Neural progenitor cell (in vitro differentiated cells): ENCODE results near the gene NGF. TPM values are rescaled to one million over a fixed set of nuclear protein-coding genes. Genes with fewer than 3 reads are reported as not detected.

Experiments used
- DNase-seq: peaks from one replicate; pipeline ENCODE4 v3.0.0-alpha.2; 2016; ENCODE audit warnings: low spot score
- H2AFZ ChIP-seq: fragments of 200-600 bp; sonication (generic); replicated peaks from 2 replicates; pipeline ENCODE4 v1.6.1; 2016; ENCODE audit warnings: antibody characterized with exemption
- H3F3A ChIP-seq: fragments of 200-600 bp; sonication (generic); 2 replicates; pipeline ENCODE4 v1.6.1; 2016; ENCODE audit warnings: antibody characterized with exemption, low read depth
- H3K27ac ChIP-seq: fragments of 200-600 bp; sonication (generic); 2 replicates; pipeline ENCODE4 v1.5.1; 2016; ENCODE audit warnings: mild to moderate bottlenecking
- H3K27me3 ChIP-seq: fragments of 200-600 bp; sonication (generic); 2 replicates; pipeline ENCODE4 v1.6.1; 2016; ENCODE audit warnings: mild to moderate bottlenecking, moderate library complexity
- H3K36me3 ChIP-seq: fragments of 200-600 bp; sonication (generic); 2 replicates; pipeline ENCODE4 v1.5.1; 2016
- H3K4me1 ChIP-seq: fragments of 200-600 bp; sonication (generic); 2 replicates; pipeline ENCODE4 v1.6.1; 2016; ENCODE audit warnings: mixed run types
- H3K4me2 ChIP-seq: fragments of 200-600 bp; sonication (generic); 2 replicates; pipeline ENCODE4 v1.6.1; 2016
- H3K4me3 ChIP-seq: fragments of 200-600 bp; sonication (generic); 2 replicates; pipeline ENCODE4 v1.5.1; 2016
- H3K79me2 ChIP-seq: fragments of 200-600 bp; sonication (generic); 2 replicates; pipeline ENCODE4 v1.6.1; 2016; ENCODE audit warnings: low read depth
- H3K9ac ChIP-seq: fragments of 200-600 bp; sonication (generic); 2 replicates; pipeline ENCODE4 v1.6.1; 2016
- H3K9me3 ChIP-seq: fragments of 200-600 bp; sonication (generic); 2 replicates; pipeline ENCODE4 v1.5.1; 2016; ENCODE audit warnings: low read depth
- H4K20me1 ChIP-seq: fragments of 200-600 bp; sonication (generic); 2 replicates; pipeline ENCODE4 v1.6.1; 2016; ENCODE audit warnings: low read depth
- H3K27ac Mint-ChIP-seq: 3 replicates; pipeline ENCODE4 v1.8.0; 2021; ENCODE audit warnings: mixed read lengths
- H3K27me3 Mint-ChIP-seq: 2 replicates; pipeline ENCODE4 v1.8.0; 2022; ENCODE audit warnings: low read depth, mild to moderate bottlenecking, inconsistent platforms, moderate library complexity, mixed read lengths; ENCODE audit not compliant: insufficient read depth
- H3K36me3 Mint-ChIP-seq: 3 replicates; pipeline ENCODE4 v1.8.0; 2021; ENCODE audit warnings: mixed read lengths
- H3K4me1 Mint-ChIP-seq: 3 replicates; pipeline ENCODE4 v1.8.0; 2021; ENCODE audit warnings: mixed read lengths
- H3K4me3 Mint-ChIP-seq: 3 replicates; pipeline ENCODE4 v1.8.0; 2021; ENCODE audit warnings: mild to moderate bottlenecking, moderate library complexity, mixed read lengths
- H3K9me3 Mint-ChIP-seq: 3 replicates; pipeline ENCODE4 v1.8.0; 2020; ENCODE audit warnings: mixed read lengths
- EZH2 ChIP-seq: fragments of 200-600 bp; sonication (generic); IDR thresholded peaks from 2 replicates; pipeline ENCODE4 v1.6.1; 2017; ENCODE audit warnings: antibody characterized with exemption, mild to moderate bottlenecking, moderate library complexity
- EZH2phosphoT487 ChIP-seq: fragments of 200-600 bp; sonication (generic); IDR thresholded peaks from 2 replicates; pipeline ENCODE4 v1.6.1; 2017; ENCODE audit warnings: antibody characterized with exemption
- total RNA-seq: library from RNA; depleted of rRNA; stranded (reverse); fragments of >200 nt; gene quantifications from 2 replicates; pipeline ENCODE4 v1.2.3, GENCODE V29; 2015; ENCODE audit warnings: low replicate concordance
- TF ChIP-seq, protein P1 (sequence below): fragments of 200-600 bp; sonication (generic); IDR thresholded peaks from 2 replicates; pipeline ENCODE4 v1.5.1; 2017; ENCODE audit warnings: antibody characterized with exemption, mild to moderate bottlenecking

The NGF gene
- total RNA-seq, 1 donor from 2014 or later: not detected

GRCh38 chr1:115314092-115314491 is 24.0 kb downstream of the NGF start:
- Histone ChIP-seq H3K4me3 (no peak overlapping the region), H3K27me3 (no peaks in the 10 kb centered on the region), H2AFZ (no peak overlapping the region), H3K27ac (no peak overlapping the region), H3K9me3 (no peaks in the 10 kb centered on the region), H3K4me2 (no peak overlapping the region), H3K9ac (no peak overlapping the region), H3K79me2 (no peaks in the 10 kb centered on the region), H3F3A (no peaks in the 10 kb centered on the region), H3K4me1 (no peaks in the 10 kb centered on the region), H4K20me1 (no peaks in the 10 kb centered on the region), H3K36me3 (no peaks in the 10 kb centered on the region)
- H3K27me3 Mint-ChIP-seq: no peaks in the 10 kb centered on the region
- H3K36me3 Mint-ChIP-seq: no peaks in the 10 kb centered on the region
- H3K4me1 Mint-ChIP-seq: peaks cover 5% of the 10 kb centered on the region
- no peak overlapping the region for H3K4me3 Mint-ChIP-seq
- no peaks in the 10 kb centered on the region for H3K9me3 Mint-ChIP-seq
- TF ChIP-seq, protein P1, sequence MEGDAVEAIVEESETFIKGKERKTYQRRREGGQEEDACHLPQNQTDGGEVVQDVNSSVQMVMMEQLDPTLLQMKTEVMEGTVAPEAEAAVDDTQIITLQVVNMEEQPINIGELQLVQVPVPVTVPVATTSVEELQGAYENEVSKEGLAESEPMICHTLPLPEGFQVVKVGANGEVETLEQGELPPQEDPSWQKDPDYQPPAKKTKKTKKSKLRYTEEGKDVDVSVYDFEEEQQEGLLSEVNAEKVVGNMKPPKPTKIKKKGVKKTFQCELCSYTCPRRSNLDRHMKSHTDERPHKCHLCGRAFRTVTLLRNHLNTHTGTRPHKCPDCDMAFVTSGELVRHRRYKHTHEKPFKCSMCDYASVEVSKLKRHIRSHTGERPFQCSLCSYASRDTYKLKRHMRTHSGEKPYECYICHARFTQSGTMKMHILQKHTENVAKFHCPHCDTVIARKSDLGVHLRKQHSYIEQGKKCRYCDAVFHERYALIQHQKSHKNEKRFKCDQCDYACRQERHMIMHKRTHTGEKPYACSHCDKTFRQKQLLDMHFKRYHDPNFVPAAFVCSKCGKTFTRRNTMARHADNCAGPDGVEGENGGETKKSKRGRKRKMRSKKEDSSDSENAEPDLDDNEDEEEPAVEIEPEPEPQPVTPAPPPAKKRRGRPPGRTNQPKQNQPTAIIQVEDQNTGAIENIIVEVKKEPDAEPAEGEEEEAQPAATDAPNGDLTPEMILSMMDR: no peak
- TF ChIP-seq EZH2phosphoT487 (no peak), EZH2 (no peak)
- H3K27ac Mint-ChIP-seq: no peak overlapping the region
- DNase-seq: no peak

- H3K36me3 Mint-ChIP-seq: no peaks in the 10 kb centered on the region
- no peaks in the 10 kb centered on the region for H3K9me3 Mint-ChIP-seq
- no peaks in the 10 kb centered on the region for H3K4me1 ChIP-seq
- no peak for TF ChIP-seq EZH2
- TF ChIP-seq, protein P1: no peak
- TF ChIP-seq EZH2phosphoT487: no peak
- H4K20me1 ChIP-seq: no peaks in the 10 kb centered on the region
- no peaks in the 10 kb centered on the region for H3K36me3 ChIP-seq
- H3K4me1 Mint-ChIP-seq: peaks cover 5% of the 10 kb centered on the region
- no peak overlapping the region for H3K9ac ChIP-seq
- DNase-seq: no peak
- H3K9me3 ChIP-seq: no peaks in the 10 kb centered on the region
- H3K79me2 ChIP-seq: no peaks in the 10 kb centered on the region
- no peak overlapping the region for H3K27ac ChIP-seq
- no peaks in the 10 kb centered on the region for H3K27me3 Mint-ChIP-seq
- H2AFZ ChIP-seq: no peak overlapping the region
- no peak overlapping the region for H3K27ac Mint-ChIP-seq
- H3F3A ChIP-seq: no peaks in the 10 kb centered on the region
- no peak overlapping the region for H3K4me3 Mint-ChIP-seq
- H3K4me3 ChIP-seq: no peak overlapping the region
- H3K27me3 ChIP-seq: no peaks in the 10 kb centered on the region
- H3K4me2 ChIP-seq: no peak overlapping the region
Measured at GRCh38 chr1:115313182-115313581, 24.9 kb downstream of the NGF start.

DNA sequence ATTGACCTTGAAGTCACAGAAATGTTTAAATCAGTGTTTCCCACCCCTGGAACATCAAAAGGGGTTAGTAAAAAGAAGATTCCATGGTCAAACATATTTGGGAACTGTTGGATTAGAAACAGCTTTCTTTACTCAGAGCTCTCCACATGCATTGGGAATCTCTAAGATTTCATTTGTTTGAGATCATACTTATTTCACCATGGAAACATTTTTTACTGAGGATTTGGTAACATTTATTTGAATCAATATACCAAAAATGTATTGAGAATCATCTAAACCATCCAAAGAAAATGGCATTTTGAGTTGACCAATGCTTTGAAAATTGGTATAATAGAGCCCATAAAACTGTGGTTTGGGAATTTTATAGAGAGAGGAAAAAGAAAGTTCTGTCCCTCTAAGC is 25.3 kb downstream of the NGF start:
- Histone ChIP-seq H3K27me3 (no peaks in the 10 kb centered on the region), H2AFZ (no peak overlapping the region), H3K27ac (no peak overlapping the region), H3K4me3 (no peak overlapping the region), H4K20me1 (no peaks in the 10 kb centered on the region), H3K36me3 (no peaks in the 10 kb centered on the region), H3K4me2 (no peak overlapping the region), H3K9ac (no peak overlapping the region), H3K9me3 (no peaks in the 10 kb centered on the region), H3K79me2 (no peaks in the 10 kb centered on the region), H3F3A (no peaks in the 10 kb centered on the region), H3K4me1 (no peaks in the 10 kb centered on the region)
- H3K9me3 Mint-ChIP-seq: no peaks in the 10 kb centered on the region
- peaks cover 5% of the 10 kb centered on the region for H3K4me1 Mint-ChIP-seq
- DNase-seq: no peak
- no peak overlapping the region for H3K27ac Mint-ChIP-seq
- H3K27me3 Mint-ChIP-seq: no peaks in the 10 kb centered on the region
- no peak overlapping the region for H3K4me3 Mint-ChIP-seq
- TF ChIP-seq, protein P1: no peak
- no peak for TF ChIP-seq EZH2
- no peak for TF ChIP-seq EZH2phosphoT487
- H3K36me3 Mint-ChIP-seq: no peaks in the 10 kb centered on the region

DNA sequence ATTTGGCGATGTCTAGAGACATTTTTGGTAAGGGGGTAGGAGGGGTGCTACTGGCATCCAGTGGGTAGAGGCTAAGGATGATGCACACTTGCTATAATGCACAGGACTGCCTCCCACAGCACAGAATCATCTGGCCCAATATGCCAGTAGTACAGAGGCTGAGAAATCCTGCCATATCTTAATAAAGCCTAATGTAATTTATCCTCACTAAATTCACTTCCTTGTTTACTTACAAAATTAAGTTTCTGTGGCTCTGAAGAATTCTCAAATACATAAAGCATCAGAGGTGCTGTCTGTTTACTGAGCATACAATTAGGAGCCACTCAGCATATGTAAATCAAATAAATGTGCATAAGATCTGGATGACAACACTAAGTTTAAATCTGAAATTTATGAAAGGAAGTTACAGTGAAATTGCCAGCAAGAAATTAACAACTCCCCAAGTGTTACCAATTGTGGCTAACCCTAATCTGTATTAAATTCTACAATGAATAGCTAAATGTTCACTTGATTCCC is 26.5 kb downstream of the NGF start:
- Histone ChIP-seq H3K27me3 (no peaks in the 10 kb centered on the region), H3K79me2 (no peaks in the 10 kb centered on the region), H3K27ac (no peak overlapping the region), H3K9ac (no peak overlapping the region), H3K36me3 (no peaks in the 10 kb centered on the region), H3F3A (no peaks in the 10 kb centered on the region), H3K4me1 (no peaks in the 10 kb centered on the region), H3K4me2 (no peak overlapping the region), H3K4me3 (no peak overlapping the region), H3K9me3 (no peaks in the 10 kb centered on the region), H4K20me1 (no peaks in the 10 kb centered on the region), H2AFZ (no peak overlapping the region)
- H3K36me3 Mint-ChIP-seq: no peaks in the 10 kb centered on the region
- peaks cover 5% of the 10 kb centered on the region for H3K4me1 Mint-ChIP-seq
- TF ChIP-seq, protein P1: no peak
- TF ChIP-seq EZH2phosphoT487 (no peak), EZH2 (no peak)
- no peak overlapping the region for H3K4me3 Mint-ChIP-seq
- no peak for DNase-seq
- H3K27ac Mint-ChIP-seq: no peak overlapping the region
- H3K27me3 Mint-ChIP-seq: no peaks in the 10 kb centered on the region
- no peaks in the 10 kb centered on the region for H3K9me3 Mint-ChIP-seq
